Left ventricle myocardium superior (tissue), 1 donor: ENCODE measurements around the gene PANK3. TPM values are rescaled to one million over a fixed set of nuclear protein-coding genes. Genes with fewer than 3 reads are reported as not detected.

ENCODE experiments used
- ATAC-seq: fragments of 200-7000 bp; cut with Tn5 transposase; one replicate; pipeline ENCODE4 v1.9.1; 2020; ENCODE audit warnings: mild to moderate bottlenecking, moderate library complexity
- DNase-seq: peaks from one replicate; pipeline ENCODE4 v3.0.0-alpha.2; 2020
- intact Hi-C: fragments of 100-400 bp; cut with micrococcal nuclease; formaldehyde crosslinking; loops from one replicate; pipeline ENCODE4 v1.11.0; 2022
- microRNA-seq: library from miRNA; unstranded; fragments of <30 nt; microRNA quantifications from one replicate; pipeline ENCODE4 v1.2.0, GENCODE V29; 2020; ENCODE audit warnings: borderline number of aligned reads
- total RNA-seq: library from RNA; stranded (reverse); fragmentation: NEBNext Ultra II Directional; extraction: Animal tissue kit (Norgen Biotek cat#: 25700); gene quantifications from one replicate; pipeline ENCODE4 v1.2.1, GENCODE V29; 2021
- donor health status: DM: no; HTN: yes; CAD: no; lungs with severe emphysema.

The PANK3 gene
- total RNA-seq, 1 donor from 2014 or later: 24.4 TPM

DNA sequence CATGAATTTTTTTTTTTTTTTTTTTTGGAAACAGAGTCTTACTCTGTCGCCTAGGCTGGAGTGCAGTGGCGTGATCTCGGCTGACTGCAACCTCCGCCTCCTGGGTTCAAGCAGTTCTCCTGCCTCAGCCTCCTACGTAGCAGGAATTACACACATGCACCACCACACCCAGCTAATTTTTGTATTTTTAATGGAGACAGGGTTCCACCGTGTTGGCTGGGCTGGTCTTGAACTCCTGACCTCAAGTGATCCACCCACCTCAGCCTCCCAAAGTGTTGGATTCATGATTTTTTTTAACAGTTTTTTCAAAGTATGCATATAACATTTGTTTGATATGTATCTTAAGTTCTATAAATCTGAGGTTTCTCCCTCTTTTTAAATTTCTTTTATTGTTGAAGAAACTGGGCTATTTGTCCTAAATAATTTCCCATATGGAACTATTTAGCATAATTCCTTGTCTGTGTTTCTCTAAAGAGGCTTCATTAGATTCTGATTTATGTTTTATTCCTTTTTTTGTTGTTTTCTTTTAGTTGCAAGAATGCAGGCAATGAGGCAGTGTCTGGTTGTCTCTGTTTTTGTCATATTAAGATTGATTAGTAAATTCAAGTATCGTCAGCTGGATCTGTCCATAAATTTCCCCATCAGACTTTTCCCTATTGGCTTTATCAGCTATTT lies 76.5 kb downstream of the PANK3 start:
- intact Hi-C loops: no loop called here
- ATAC-seq (no peak), DNase-seq (no peak)

Small RNA genes within 50 kb of the gene (microRNA-seq; reads per million reads assigned to microRNA genes)
- gene MIR103A1 (not detected), gene MIR103B1 (not detected)

Other genes with a start within 250 kb of the PANK3 start
- gene RARS1, start 92.9 kb downstream of the PANK3 start, total RNA-seq: 42.3 TPM
- gene FBLL1, start 50.1 kb downstream of the PANK3 start, total RNA-seq: not detected